ENCODE measurements around the gene PHACTR3.

- TF ChIP-seq, protein P1, sequence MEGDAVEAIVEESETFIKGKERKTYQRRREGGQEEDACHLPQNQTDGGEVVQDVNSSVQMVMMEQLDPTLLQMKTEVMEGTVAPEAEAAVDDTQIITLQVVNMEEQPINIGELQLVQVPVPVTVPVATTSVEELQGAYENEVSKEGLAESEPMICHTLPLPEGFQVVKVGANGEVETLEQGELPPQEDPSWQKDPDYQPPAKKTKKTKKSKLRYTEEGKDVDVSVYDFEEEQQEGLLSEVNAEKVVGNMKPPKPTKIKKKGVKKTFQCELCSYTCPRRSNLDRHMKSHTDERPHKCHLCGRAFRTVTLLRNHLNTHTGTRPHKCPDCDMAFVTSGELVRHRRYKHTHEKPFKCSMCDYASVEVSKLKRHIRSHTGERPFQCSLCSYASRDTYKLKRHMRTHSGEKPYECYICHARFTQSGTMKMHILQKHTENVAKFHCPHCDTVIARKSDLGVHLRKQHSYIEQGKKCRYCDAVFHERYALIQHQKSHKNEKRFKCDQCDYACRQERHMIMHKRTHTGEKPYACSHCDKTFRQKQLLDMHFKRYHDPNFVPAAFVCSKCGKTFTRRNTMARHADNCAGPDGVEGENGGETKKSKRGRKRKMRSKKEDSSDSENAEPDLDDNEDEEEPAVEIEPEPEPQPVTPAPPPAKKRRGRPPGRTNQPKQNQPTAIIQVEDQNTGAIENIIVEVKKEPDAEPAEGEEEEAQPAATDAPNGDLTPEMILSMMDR (optimal IDR thresholded peaks at IDR 0.05 in 1 of 3, IDR thresholded peaks at IDR 0.05 in 1 of 3, conservative IDR thresholded peaks at IDR 0.05 in 1 of 3; ENCODE audit: extremely low read depth in 1 of 3, insufficient read depth in 2 of 3, low read length in 3 of 3), result no peak
- no peak for TF ChIP-seq EZH2 (IDR thresholded peaks at IDR 0.05; ENCODE audit: low read length)
These were observed 115.7 kb downstream of the PHACTR3 start for GRCh38 chr20:59720013-59720412.
